HCT116 (cell line): Measurements from ENCODE around the gene COA8.

Source experiments
- CEBPB ChIP-seq: IDR thresholded peaks from 2 replicates; pipeline ENCODE4 v1.6.1; 2012; ENCODE audit warnings: low read depth
- EZH2phosphoT487 ChIP-seq: fragments of 200-600 bp; IDR thresholded peaks from 2 replicates; pipeline ENCODE4 v1.6.1; 2018; ENCODE audit warnings: antibody characterized with exemption, borderline replicate concordance
- FOSL1 ChIP-seq: IDR thresholded peaks from 2 replicates; pipeline ENCODE4 v1.6.1; 2012; ENCODE audit warnings: low read depth
- JUND ChIP-seq: IDR thresholded peaks from 2 replicates; pipeline ENCODE4 v1.6.1; 2012
- POLR2AphosphoS5 ChIP-seq: IDR thresholded peaks from 2 replicates; pipeline ENCODE4 v1.6.1; 2011; ENCODE audit warnings: mild to moderate bottlenecking, low read depth, low read length, moderate library complexity
- SIN3A ChIP-seq: IDR thresholded peaks from 2 replicates; pipeline ENCODE4 v1.6.1; 2012; ENCODE audit warnings: low read depth
- YY1 ChIP-seq: IDR thresholded peaks from 2 replicates; pipeline ENCODE4 v1.6.1; 2011; ENCODE audit warnings: low read length, low read depth, moderate library complexity, mild to moderate bottlenecking; ENCODE audit not compliant: insufficient replicate concordance; ENCODE audit errors: extremely low read depth
- ZNF274 ChIP-seq: fragments of 200-500 bp; sonication (Bioruptor generic); IDR thresholded peaks from 2 replicates; pipeline ENCODE4 v1.6.1; 2014; ENCODE audit warnings: mild to moderate bottlenecking, low read depth, low read length, inconsistent platforms
- TF ChIP-seq, protein P1 (sequence below), 3 experiments: fragments of 200-600 bp in 1 of 3; sonication (generic) in 1 of 3; IDR thresholded peaks in 2 of 3; conservative IDR thresholded peaks in 1 of 3; 2 replicates each; pipeline ENCODE4 v1.5.1; 2012 to 2017; ENCODE audit warnings: low read depth in 2 of 3, low read length in 2 of 3, antibody characterized with exemption in 1 of 3, borderline replicate concordance in 1 of 3, control low read depth in 1 of 3, mild to moderate bottlenecking in 1 of 3, mixed read lengths in 1 of 3, mixed run types in 1 of 3, moderate library complexity in 1 of 3; ENCODE audit not compliant: insufficient read depth in 1 of 3
- TF ChIP-seq, protein P2 (sequence below): IDR thresholded peaks from 2 replicates; pipeline ENCODE4 v1.6.1; 2012
- TF ChIP-seq, protein P3 (sequence below): IDR thresholded peaks from 2 replicates; pipeline ENCODE4 v1.6.1; 2012; ENCODE audit warnings: low read depth
- TF ChIP-seq, protein P4 (sequence below): IDR thresholded peaks from 2 replicates; pipeline ENCODE4 v1.6.1; 2012

DNA sequence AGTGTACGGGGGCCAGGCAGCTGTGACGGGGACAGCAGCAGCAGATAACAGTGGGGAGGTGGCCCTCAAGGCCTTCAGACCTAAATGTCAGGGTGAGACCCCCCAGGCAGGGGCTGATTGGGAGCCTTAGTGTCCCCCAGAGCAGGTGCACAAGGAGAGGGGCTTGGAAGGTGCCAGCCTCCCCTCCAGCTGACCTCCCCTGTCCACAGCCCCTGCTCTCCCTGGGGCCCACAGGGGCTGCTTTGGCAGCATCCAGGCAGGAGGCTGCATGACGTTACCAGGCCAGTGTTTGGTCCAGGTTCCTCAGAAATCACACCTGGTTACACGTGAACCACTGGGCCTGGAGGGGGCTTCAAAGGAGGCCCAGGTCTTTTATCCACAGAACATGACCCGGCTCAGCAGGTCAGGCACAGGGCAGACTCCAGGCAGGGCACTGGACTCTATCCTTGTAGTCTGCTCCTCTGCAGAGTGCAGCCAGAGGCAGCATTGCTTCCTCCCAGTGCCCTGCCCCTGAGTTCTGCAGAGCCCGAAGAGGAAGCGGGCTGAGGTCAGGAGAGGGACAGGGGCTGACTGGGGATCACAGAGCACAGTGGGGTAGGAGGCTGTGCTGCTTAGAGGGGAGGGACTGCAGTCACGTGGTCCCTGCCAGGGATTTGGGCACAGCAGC, 36.4 kb upstream of the COA8 start:
- TF ChIP-seq, protein P1, sequence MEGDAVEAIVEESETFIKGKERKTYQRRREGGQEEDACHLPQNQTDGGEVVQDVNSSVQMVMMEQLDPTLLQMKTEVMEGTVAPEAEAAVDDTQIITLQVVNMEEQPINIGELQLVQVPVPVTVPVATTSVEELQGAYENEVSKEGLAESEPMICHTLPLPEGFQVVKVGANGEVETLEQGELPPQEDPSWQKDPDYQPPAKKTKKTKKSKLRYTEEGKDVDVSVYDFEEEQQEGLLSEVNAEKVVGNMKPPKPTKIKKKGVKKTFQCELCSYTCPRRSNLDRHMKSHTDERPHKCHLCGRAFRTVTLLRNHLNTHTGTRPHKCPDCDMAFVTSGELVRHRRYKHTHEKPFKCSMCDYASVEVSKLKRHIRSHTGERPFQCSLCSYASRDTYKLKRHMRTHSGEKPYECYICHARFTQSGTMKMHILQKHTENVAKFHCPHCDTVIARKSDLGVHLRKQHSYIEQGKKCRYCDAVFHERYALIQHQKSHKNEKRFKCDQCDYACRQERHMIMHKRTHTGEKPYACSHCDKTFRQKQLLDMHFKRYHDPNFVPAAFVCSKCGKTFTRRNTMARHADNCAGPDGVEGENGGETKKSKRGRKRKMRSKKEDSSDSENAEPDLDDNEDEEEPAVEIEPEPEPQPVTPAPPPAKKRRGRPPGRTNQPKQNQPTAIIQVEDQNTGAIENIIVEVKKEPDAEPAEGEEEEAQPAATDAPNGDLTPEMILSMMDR (IDR thresholded peaks at IDR 0.05 in 2 of 3, conservative IDR thresholded peaks at IDR 0.05 in 1 of 3; ENCODE audit: borderline replicate concordance in 1 of 3, insufficient read depth in 1 of 3, low read depth in 2 of 3, low read length in 2 of 3): no peak
- TF ChIP-seq YY1 (no peak), JUND (no peak), SIN3A (no peak), FOSL1 (no peak), ZNF274 (no peak), CEBPB (no peak), EZH2phosphoT487 (no peak), POLR2AphosphoS5 (no peak)
- TF ChIP-seq, protein P2, sequence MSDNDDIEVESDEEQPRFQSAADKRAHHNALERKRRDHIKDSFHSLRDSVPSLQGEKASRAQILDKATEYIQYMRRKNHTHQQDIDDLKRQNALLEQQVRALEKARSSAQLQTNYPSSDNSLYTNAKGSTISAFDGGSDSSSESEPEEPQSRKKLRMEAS: no peak
- TF ChIP-seq, protein P3, sequence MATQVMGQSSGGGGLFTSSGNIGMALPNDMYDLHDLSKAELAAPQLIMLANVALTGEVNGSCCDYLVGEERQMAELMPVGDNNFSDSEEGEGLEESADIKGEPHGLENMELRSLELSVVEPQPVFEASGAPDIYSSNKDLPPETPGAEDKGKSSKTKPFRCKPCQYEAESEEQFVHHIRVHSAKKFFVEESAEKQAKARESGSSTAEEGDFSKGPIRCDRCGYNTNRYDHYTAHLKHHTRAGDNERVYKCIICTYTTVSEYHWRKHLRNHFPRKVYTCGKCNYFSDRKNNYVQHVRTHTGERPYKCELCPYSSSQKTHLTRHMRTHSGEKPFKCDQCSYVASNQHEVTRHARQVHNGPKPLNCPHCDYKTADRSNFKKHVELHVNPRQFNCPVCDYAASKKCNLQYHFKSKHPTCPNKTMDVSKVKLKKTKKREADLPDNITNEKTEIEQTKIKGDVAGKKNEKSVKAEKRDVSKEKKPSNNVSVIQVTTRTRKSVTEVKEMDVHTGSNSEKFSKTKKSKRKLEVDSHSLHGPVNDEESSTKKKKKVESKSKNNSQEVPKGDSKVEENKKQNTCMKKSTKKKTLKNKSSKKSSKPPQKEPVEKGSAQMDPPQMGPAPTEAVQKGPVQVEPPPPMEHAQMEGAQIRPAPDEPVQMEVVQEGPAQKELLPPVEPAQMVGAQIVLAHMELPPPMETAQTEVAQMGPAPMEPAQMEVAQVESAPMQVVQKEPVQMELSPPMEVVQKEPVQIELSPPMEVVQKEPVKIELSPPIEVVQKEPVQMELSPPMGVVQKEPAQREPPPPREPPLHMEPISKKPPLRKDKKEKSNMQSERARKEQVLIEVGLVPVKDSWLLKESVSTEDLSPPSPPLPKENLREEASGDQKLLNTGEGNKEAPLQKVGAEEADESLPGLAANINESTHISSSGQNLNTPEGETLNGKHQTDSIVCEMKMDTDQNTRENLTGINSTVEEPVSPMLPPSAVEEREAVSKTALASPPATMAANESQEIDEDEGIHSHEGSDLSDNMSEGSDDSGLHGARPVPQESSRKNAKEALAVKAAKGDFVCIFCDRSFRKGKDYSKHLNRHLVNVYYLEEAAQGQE: no peak
- TF ChIP-seq, protein P4, sequence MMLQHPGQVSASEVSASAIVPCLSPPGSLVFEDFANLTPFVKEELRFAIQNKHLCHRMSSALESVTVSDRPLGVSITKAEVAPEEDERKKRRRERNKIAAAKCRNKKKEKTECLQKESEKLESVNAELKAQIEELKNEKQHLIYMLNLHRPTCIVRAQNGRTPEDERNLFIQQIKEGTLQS: no peak
